PC-3 (cell line): Measurements from ENCODE around the gene DNAH9. TPM values are rescaled to one million over a fixed set of nuclear protein-coding genes. Genes with fewer than 3 reads are reported as not detected.

Source experiments
- ATAC-seq: fragments of 200-7000 bp; cut with Tn5 transposase; 2 replicates; pipeline ENCODE4 v1.9.1; 2020; ENCODE audit warnings: mild to moderate bottlenecking, moderate library complexity
- BruUV-seq: library from RNA; stranded (reverse); fragments of 400-500 nt; replicated peaks from 2 replicates; lab custom pipeline; 2021; lab: Mats Ljungman, UMichigan
- CTCF ChIA-PET: fragments of 300-600 bp; sonication (Branson Sonifier 250); formaldehyde crosslinking; loops from one replicate; lab custom pipeline; 2022; ENCODE audit warnings: antibody characterized with exemption; lab: Charles Lee
- POLR2A ChIA-PET: fragments of 300-600 bp; sonication (Branson Sonifier 250); formaldehyde crosslinking; loops from one replicate; lab custom pipeline; 2022; ENCODE audit warnings: antibody characterized with exemption; ENCODE audit not compliant: unreplicated experiment; lab: Charles Lee
- DNase-seq: peaks from one replicate; pipeline ENCODE4 v3.0.0-alpha.2; 2015
- H2AFZ ChIP-seq: fragments of 300-600 bp; sonication (generic); 2 replicates; pipeline ENCODE4 v1.6.0; 2016; ENCODE audit warnings: antibody characterized with exemption, low read length
- H3F3A ChIP-seq: fragments of 300-600 bp; sonication (generic); one replicate; pipeline ENCODE4 v1.6.0; 2017; ENCODE audit warnings: antibody characterized with exemption, low read length, control low read depth, mild to moderate bottlenecking; ENCODE audit not compliant: unreplicated experiment
- H3K27ac ChIP-seq: fragments of 300-600 bp; sonication (generic); 2 replicates; pipeline ENCODE4 v1.5.1; 2016; ENCODE audit warnings: mild to moderate bottlenecking, low read length
- H3K27me3 ChIP-seq: fragments of 300-600 bp; sonication (generic); 2 replicates; pipeline ENCODE4 v1.6.1; 2016; ENCODE audit warnings: low read length, mixed read lengths
- H3K36me3 ChIP-seq: fragments of 300-600 bp; sonication (generic); 2 replicates; pipeline ENCODE4 v1.6.1; 2016; ENCODE audit warnings: low read depth, mixed run types, low read length, mixed read lengths
- H3K4me1 ChIP-seq: fragments of 300-600 bp; sonication (generic); 2 replicates; pipeline ENCODE4 v1.5.1; 2016; ENCODE audit warnings: low read length; ENCODE audit not compliant: insufficient read depth
- H3K4me2 ChIP-seq: fragments of 300-600 bp; sonication (generic); 2 replicates; pipeline ENCODE4 v1.6.0; 2016; ENCODE audit warnings: low read length
- H3K4me3 ChIP-seq: fragments of 300-600 bp; sonication (generic); 2 replicates; pipeline ENCODE4 v1.5.1; 2016; ENCODE audit warnings: mild to moderate bottlenecking, low read length, mixed read lengths
- H3K79me2 ChIP-seq: fragments of 300-600 bp; sonication (generic); 2 replicates; pipeline ENCODE4 v1.6.1; 2017; ENCODE audit warnings: low read length, mixed read lengths
- H3K9ac ChIP-seq: fragments of 300-600 bp; sonication (generic); 2 replicates; pipeline ENCODE4 v1.6.0; 2016; ENCODE audit warnings: mild to moderate bottlenecking, low read length
- H3K9me2 ChIP-seq: fragments of 300-600 bp; sonication (generic); replicated peaks from 2 replicates; pipeline ENCODE4 v1.6.1; 2016; ENCODE audit warnings: mixed run types, low read length, mixed read lengths
- H3K9me3 ChIP-seq: fragments of 300-600 bp; sonication (generic); 2 replicates; pipeline ENCODE4 v1.6.1; 2016; ENCODE audit warnings: low read length, mixed read lengths
- H4K20me1 ChIP-seq: fragments of 300-600 bp; sonication (generic); 2 replicates; pipeline ENCODE4 v1.6.1; 2016; ENCODE audit warnings: low read length, mixed read lengths
- CTCF ChIP-seq: fragments of 300-600 bp; sonication (generic); conservative IDR thresholded peaks from 2 replicates; pipeline ENCODE4 v1.5.1; 2017; ENCODE audit warnings: antibody characterized with exemption, low read depth, mild to moderate bottlenecking, low read length
- EZH2 ChIP-seq: fragments of 300-600 bp; sonication (generic); IDR thresholded peaks from one replicate; pipeline ENCODE4 v1.6.1; 2017; ENCODE audit warnings: antibody characterized with exemption, mild to moderate bottlenecking, low read length; ENCODE audit not compliant: unreplicated experiment
- EZH2phosphoT487 ChIP-seq: fragments of 300-600 bp; sonication (generic); IDR thresholded peaks from 2 replicates; pipeline ENCODE4 v1.6.1; 2018; ENCODE audit warnings: mild to moderate bottlenecking, antibody characterized with exemption, low read length, borderline replicate concordance
- intact Hi-C: fragments of 100-400 bp; cut with micrococcal nuclease; formaldehyde crosslinking; loops from 2 replicates; pipeline ENCODE4 v1.9.0; 2023
- total RNA-seq: library from RNA; depleted of rRNA; stranded (reverse); fragments of >200 nt; gene quantifications from 2 replicates; pipeline ENCODE4 v1.2.3, GENCODE V29; 2014

The DNAH9 gene
- total RNA-seq, 1 experiment from 2014 or later: 0.11 TPM

DNA sequence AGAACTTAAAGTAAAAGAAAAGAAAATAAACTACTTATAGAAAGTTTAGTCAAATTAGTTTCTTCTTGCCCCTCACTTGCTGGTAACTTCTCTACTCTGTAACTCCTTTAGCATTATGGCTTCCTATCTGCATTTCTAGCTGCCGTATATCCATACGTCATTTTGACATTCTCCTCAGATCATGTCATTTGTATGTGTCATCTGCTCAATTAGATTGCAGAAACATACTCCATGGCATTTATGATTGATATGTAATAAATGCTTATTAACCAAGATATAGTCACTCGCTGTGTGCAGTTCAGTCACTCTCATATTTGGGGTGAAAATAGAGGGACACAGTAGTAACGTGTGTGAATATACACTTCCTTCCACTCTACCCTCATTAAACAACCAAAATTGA lies 295.6 kb downstream of the DNAH9 start:
- DNase-seq: no peak
- ATAC-seq: no peak
- no peaks in the 10 kb centered on the region for H3K79me2 ChIP-seq
- no peaks in the 10 kb centered on the region for H3K9me3 ChIP-seq
- H2AFZ ChIP-seq: no peak overlapping the region
- H3K9me2 ChIP-seq: no peaks in the 10 kb centered on the region
- no peak overlapping the region for H3K9ac ChIP-seq
- no peaks in the 10 kb centered on the region for H3K36me3 ChIP-seq
- TF ChIP-seq EZH2phosphoT487: no peak
- TF ChIP-seq CTCF: no peak
- no peak for TF ChIP-seq EZH2
- no peaks in the 10 kb centered on the region for H3K4me1 ChIP-seq
- peaks cover 19% of the 10 kb centered on the region; the same call in 1 of the 2 replicates for H3K27me3 ChIP-seq
- POLR2A ChIA-PET: no interaction called here
- BruUV-seq: no TSS peak
- H3K4me2 ChIP-seq: no peak overlapping the region
- intact Hi-C loops: no loop called here
- CTCF ChIA-PET: no interaction called here
- H3F3A ChIP-seq: no peaks in the 10 kb centered on the region
- H3K4me3 ChIP-seq: no peak overlapping the region
- H3K27ac ChIP-seq: no peak overlapping the region
- H4K20me1 ChIP-seq: no peaks in the 10 kb centered on the region

DNA sequence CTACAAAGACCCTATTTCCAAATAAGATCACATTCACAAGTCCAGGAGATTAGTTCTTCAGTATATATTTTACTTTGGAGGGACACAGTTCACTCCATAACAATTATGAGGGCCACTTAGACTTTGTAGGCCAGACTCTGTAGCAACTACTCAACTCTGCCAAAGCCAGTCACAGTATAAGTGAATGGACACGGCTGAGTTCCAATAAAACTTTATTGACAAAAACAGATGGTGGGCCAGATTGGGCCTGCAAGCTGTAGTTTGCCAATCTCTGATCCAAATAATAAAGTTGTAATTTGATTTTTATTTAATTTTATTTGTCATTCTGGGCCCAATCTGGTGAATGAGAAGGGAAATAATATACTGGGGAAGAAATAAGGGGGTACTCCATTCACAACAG lies 297.9 kb downstream of the DNAH9 start:
- H3K27me3 ChIP-seq: peaks cover 5% of the 10 kb centered on the region; the same call in 1 of the 2 replicates
- TF ChIP-seq CTCF (no peak), EZH2phosphoT487 (no peak), EZH2 (no peak)
- intact Hi-C loops: no loop called here
- POLR2A ChIA-PET: no interaction called here
- CTCF ChIA-PET: no interaction called here
- ATAC-seq: no peak
- no peak overlapping the region for H3K4me2 ChIP-seq
- H3K79me2 ChIP-seq: no peaks in the 10 kb centered on the region
- H4K20me1 ChIP-seq: no peaks in the 10 kb centered on the region
- H3K27ac ChIP-seq: no peak overlapping the region
- no peak overlapping the region for H3K9ac ChIP-seq
- DNase-seq: no peak
- no peaks in the 10 kb centered on the region for H3K9me2 ChIP-seq
- no peak overlapping the region for H3K4me3 ChIP-seq
- H3F3A ChIP-seq: no peaks in the 10 kb centered on the region
- no peak overlapping the region for H2AFZ ChIP-seq
- H3K9me3 ChIP-seq: no peaks in the 10 kb centered on the region
- H3K36me3 ChIP-seq: no peaks in the 10 kb centered on the region
- BruUV-seq: no TSS peak
- no peaks in the 10 kb centered on the region for H3K4me1 ChIP-seq

DNA sequence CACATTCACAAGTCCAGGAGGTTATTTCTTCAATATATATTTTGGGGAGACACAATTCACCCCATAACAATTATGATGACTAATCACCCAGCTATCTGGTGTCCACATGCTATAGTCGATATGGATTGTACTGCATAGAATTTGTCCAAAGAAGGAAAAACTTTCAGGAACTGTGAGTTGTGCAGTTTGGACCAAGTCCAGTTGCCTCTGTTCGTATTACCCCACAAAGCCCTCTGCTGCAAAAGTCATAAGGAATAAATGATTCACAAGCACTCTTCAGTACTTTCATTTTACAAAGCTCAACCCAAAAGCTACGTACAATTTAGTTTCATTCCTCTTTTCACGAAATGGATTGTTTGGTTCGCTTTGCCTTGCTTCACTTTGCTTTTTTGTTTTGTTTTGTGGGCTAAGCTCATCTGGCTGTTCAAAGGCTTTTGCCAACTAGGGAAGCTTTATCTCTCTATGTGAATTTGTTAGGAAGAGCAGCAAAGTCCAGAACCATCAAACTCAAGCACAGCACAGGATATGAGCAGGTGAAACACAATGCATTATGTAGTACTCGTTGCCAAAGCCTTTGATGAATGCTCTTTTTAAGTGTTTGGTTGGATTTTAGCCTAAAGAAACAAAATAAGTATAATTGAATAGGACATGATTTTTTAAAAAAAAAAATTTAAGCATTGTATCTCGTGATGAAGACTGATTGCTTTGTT lies 300.4 kb downstream of the DNAH9 start:
- ChIA-PET POLR2A (no interaction called here), CTCF (no interaction called here)
- no peaks in the 10 kb centered on the region for H3K4me1 ChIP-seq
- H3K9me3 ChIP-seq: no peaks in the 10 kb centered on the region
- no peaks in the 10 kb centered on the region for H4K20me1 ChIP-seq
- DNase-seq (no peak), ATAC-seq (no peak)
- intact Hi-C loops: no loop called here
- no peak overlapping the region for H3K4me3 ChIP-seq
- no peaks in the 10 kb centered on the region for H3K79me2 ChIP-seq
- no peak overlapping the region for H3K9ac ChIP-seq
- no peak overlapping the region for H2AFZ ChIP-seq
- H3K36me3 ChIP-seq: no peaks in the 10 kb centered on the region
- H3K27ac ChIP-seq: no peak overlapping the region
- BruUV-seq: no TSS peak
- no peaks in the 10 kb centered on the region for H3K27me3 ChIP-seq
- H3K9me2 ChIP-seq: no peaks in the 10 kb centered on the region
- TF ChIP-seq EZH2 (no peak), CTCF (no peak), EZH2phosphoT487 (no peak)
- H3F3A ChIP-seq: no peaks in the 10 kb centered on the region
- H3K4me2 ChIP-seq: no peak overlapping the region
